H9 (cell line): Measurements from ENCODE around the gene TUBA4A. TPM values are rescaled to one million over a fixed set of nuclear protein-coding genes. Genes with fewer than 3 reads are reported as not detected.

Experiments used
- DNase-seq: peaks from one replicate; pipeline ENCODE4 v3.0.0-alpha.2; 2017
- H2AFZ ChIP-seq: one replicate; pipeline ENCODE4 v1.6.1; 2013; ENCODE audit warnings: mild to moderate bottlenecking, low read length, control low read depth, moderate library complexity
- H2AK5ac ChIP-seq: 2 replicates; pipeline ENCODE4 v1.6.1; 2013; ENCODE audit warnings: low read length, control low read depth, mixed read lengths; ENCODE audit not compliant: insufficient read length
- H2BK120ac ChIP-seq: one replicate; pipeline ENCODE4 v1.6.1; 2013; ENCODE audit warnings: low read depth, mild to moderate bottlenecking, low read length, control low read depth, inconsistent platforms; ENCODE audit not compliant: poor library complexity, severe bottlenecking
- H2BK12ac ChIP-seq: 2 replicates; pipeline ENCODE4 v1.6.1; 2013; ENCODE audit warnings: low read length, control low read depth, mixed read lengths, low read depth; ENCODE audit not compliant: insufficient read length
- H2BK15ac ChIP-seq: 2 replicates; pipeline ENCODE4 v1.6.1; 2013; ENCODE audit warnings: low read depth, low read length, control low read depth
- H2BK20ac ChIP-seq: one replicate; pipeline ENCODE4 v1.6.1; 2013; ENCODE audit warnings: low read depth, mild to moderate bottlenecking, low read length, control low read depth, inconsistent platforms; ENCODE audit not compliant: poor library complexity, severe bottlenecking
- H2BK5ac ChIP-seq: 2 replicates; pipeline ENCODE4 v1.6.1; 2013; ENCODE audit warnings: low read length, control low read depth, mixed read lengths; ENCODE audit not compliant: insufficient read length
- H3K14ac ChIP-seq: 2 replicates; pipeline ENCODE4 v1.6.1; 2013; ENCODE audit warnings: low read length, control low read depth; ENCODE audit not compliant: insufficient read depth
- H3K18ac ChIP-seq: 2 replicates; pipeline ENCODE4 v1.6.1; 2013; ENCODE audit warnings: low read depth, mild to moderate bottlenecking, mixed read lengths, low read length, control low read depth; ENCODE audit not compliant: insufficient read length
- H3K23ac ChIP-seq: 2 replicates; pipeline ENCODE4 v1.6.1; 2013; ENCODE audit warnings: low read length, control low read depth, mixed read lengths, low read depth; ENCODE audit not compliant: insufficient read length
- H3K23me2 ChIP-seq: 2 replicates; pipeline ENCODE4 v1.6.1; 2013; ENCODE audit warnings: low read depth, mild to moderate bottlenecking, mixed read lengths, low read length, control low read depth; ENCODE audit not compliant: insufficient read length, poor library complexity, severe bottlenecking
- H3K27ac ChIP-seq: 2 replicates; pipeline ENCODE4 v1.5.1; 2013; ENCODE audit warnings: low read length, control low read depth, mixed read lengths, low read depth; ENCODE audit not compliant: insufficient read length
- H3K27me3 ChIP-seq: 2 replicates; pipeline ENCODE4 v1.6.1; 2013; ENCODE audit warnings: low read length, control low read depth, inconsistent platforms; ENCODE audit not compliant: insufficient read depth
- H3K4ac ChIP-seq: 2 replicates; pipeline ENCODE4 v1.6.1; 2013; ENCODE audit warnings: low read depth, mild to moderate bottlenecking, control low read depth, inconsistent platforms, low read length, moderate library complexity
- H3K4me1 ChIP-seq: 2 replicates; pipeline ENCODE4 v1.6.1; 2013; ENCODE audit warnings: low read length, control low read depth, inconsistent platforms; ENCODE audit not compliant: insufficient read depth
- H3K4me2 ChIP-seq: 2 replicates; pipeline ENCODE4 v1.6.1; 2013; ENCODE audit warnings: low read length, control low read depth, mixed read lengths; ENCODE audit not compliant: insufficient read length, insufficient read depth
- H3K56ac ChIP-seq: 2 replicates; pipeline ENCODE4 v1.6.1; 2013; ENCODE audit warnings: low read depth, mild to moderate bottlenecking, mixed read lengths, low read length, control low read depth; ENCODE audit not compliant: insufficient read length
- H3K79me1 ChIP-seq: 2 replicates; pipeline ENCODE4 v1.6.1; 2013; ENCODE audit warnings: low read depth, mild to moderate bottlenecking, moderate library complexity, low read length, control low read depth, inconsistent platforms; ENCODE audit not compliant: insufficient read depth, poor library complexity, severe bottlenecking
- H3K79me2 ChIP-seq: 2 replicates; pipeline ENCODE4 v1.6.1; 2013; ENCODE audit warnings: low read length, control low read depth, inconsistent platforms; ENCODE audit not compliant: insufficient read depth
- H3K9ac ChIP-seq: 2 replicates; pipeline ENCODE4 v1.6.1; 2013; ENCODE audit warnings: low read length, control low read depth, mixed read lengths; ENCODE audit not compliant: insufficient read length; ENCODE audit errors: extremely low read depth
- H3K9me3 ChIP-seq: one replicate; pipeline ENCODE4 v1.6.1; 2013; ENCODE audit warnings: low read depth, low read length, inconsistent platforms; ENCODE audit not compliant: control insufficient read depth
- H3T11ph ChIP-seq: one replicate; pipeline ENCODE4 v1.6.1; 2013; ENCODE audit warnings: mild to moderate bottlenecking, low read length, control low read depth, inconsistent platforms
- H4K20me1 ChIP-seq: one replicate; pipeline ENCODE4 v1.6.1; 2013; ENCODE audit not compliant: control insufficient read depth, insufficient read length, insufficient read depth
- H4K5ac ChIP-seq: 2 replicates; pipeline ENCODE4 v1.6.1; 2013; ENCODE audit warnings: low read depth, mild to moderate bottlenecking, mixed read lengths, low read length, control low read depth; ENCODE audit not compliant: insufficient read length
- H4K8ac ChIP-seq: replicated peaks from 2 replicates; pipeline ENCODE4 v1.6.1; 2013; ENCODE audit warnings: low read length, control low read depth, mixed read lengths, low read depth; ENCODE audit not compliant: insufficient read length
- H4K91ac ChIP-seq: 2 replicates; pipeline ENCODE4 v1.6.1; 2013; ENCODE audit warnings: low read depth, mild to moderate bottlenecking, moderate library complexity, mixed read lengths, low read length, control low read depth; ENCODE audit not compliant: insufficient read length
- H3K27ac Mint-ChIP-seq, 3 experiments: 2 replicates in 2 of 3; 3 replicates in 1 of 3; pipeline ENCODE4 v1.8.0; 2020 to 2021; ENCODE audit warnings: mixed read lengths in 3 of 3, mild to moderate bottlenecking in 1 of 3, moderate library complexity in 1 of 3
- H3K27me3 Mint-ChIP-seq: 2 replicates; pipeline ENCODE4 v1.8.0; 2021; ENCODE audit warnings: low read depth, mild to moderate bottlenecking, moderate library complexity, mixed read lengths
- H3K36me3 Mint-ChIP-seq, 3 experiments: 2 replicates in 2 of 3; 3 replicates in 1 of 3; pipeline ENCODE4 v1.8.0; 2020 to 2021; ENCODE audit warnings: low read depth in 3 of 3, mixed read lengths in 3 of 3; ENCODE audit not compliant: insufficient read depth in 1 of 3
- H3K4me1 Mint-ChIP-seq, 2 experiments: 2 replicates each; pipeline ENCODE4 v1.8.0; 2020; ENCODE audit warnings: mixed read lengths in 2 of 2
- H3K4me3 Mint-ChIP-seq, 2 experiments: 2 replicates in 1 of 2; 3 replicates in 1 of 2; pipeline ENCODE4 v1.8.0; 2020 to 2021; ENCODE audit warnings: mild to moderate bottlenecking in 2 of 2, mixed read lengths in 2 of 2, moderate library complexity in 1 of 2
- H3K9me3 Mint-ChIP-seq, 2 experiments: 2 replicates in 1 of 2; 3 replicates in 1 of 2; pipeline ENCODE4 v1.8.0; 2020; ENCODE audit warnings: mild to moderate bottlenecking in 2 of 2, mixed read lengths in 2 of 2, moderate library complexity in 1 of 2
- WGBS: extraction: QIAGEN DNeasy Blood & Tissue Kit; methylation state at CpG from one replicate; pipeline ENCODE4 v1.1.7; 2013; ENCODE audit warnings: missing lambda C conversion rate, low lambda C conversion rate, mixed read lengths; ENCODE audit not compliant: insufficient read length; ENCODE audit errors: extremely low coverage; 5-methylcytosine and 5-hydroxymethylcytosine counted together
- total RNA-seq: library from RNA; stranded (reverse); gene quantifications from 2 replicates; pipeline ENCODE4 v1.2.1, GENCODE V29; 2021
- TF ChIP-seq, protein P1 (sequence below): fragments of 200-600 bp; sonication (generic); conservative IDR thresholded peaks from 3 replicates; pipeline ENCODE4 v1.8.0; 2021; ENCODE audit warnings: antibody characterized with exemption, mild to moderate bottlenecking

Gene TUBA4A
- total RNA-seq, 1 experiment from 2014 or later = 25.5 TPM

DNA sequence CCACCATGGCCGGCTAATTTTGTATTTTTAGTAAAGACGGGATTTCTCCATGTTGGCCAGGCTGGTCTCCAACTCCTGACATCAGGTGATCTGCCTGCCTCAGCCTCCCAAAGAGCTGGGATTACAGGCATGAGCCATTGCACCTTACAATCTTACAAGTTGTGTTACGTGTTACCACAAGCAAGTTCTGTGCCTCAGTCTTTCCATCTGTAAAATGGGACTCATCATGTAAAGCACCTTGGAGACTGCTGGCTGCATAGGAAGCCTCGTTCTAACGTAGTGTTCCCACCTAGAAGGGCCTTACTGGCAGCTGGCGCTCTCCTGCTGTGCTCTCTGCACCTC is 35.4 kb upstream of the TUBA4A start:
- H2BK12ac ChIP-seq = no peak overlapping the region
- H4K20me1 ChIP-seq = no peaks in the 10 kb centered on the region
- no peak overlapping the region for H3K18ac ChIP-seq
- peaks cover 3% of the 10 kb centered on the region for H3K23me2 ChIP-seq
- peaks cover 2% of the 10 kb centered on the region in 2 experiments; a peak in 1 of 5 replicates for H3K9me3 Mint-ChIP-seq
- H3K9me3 ChIP-seq = no peaks in the 10 kb centered on the region
- H2BK120ac ChIP-seq = no peak overlapping the region
- H4K8ac ChIP-seq = no peak overlapping the region
- no peak overlapping the region for H3K14ac ChIP-seq
- H3K79me2 ChIP-seq = no peaks in the 10 kb centered on the region
- H3K27ac ChIP-seq = no peak overlapping the region
- peaks cover 12 to 18% of the 10 kb centered on the region in 2 experiments for H3K4me1 Mint-ChIP-seq
- H3T11ph ChIP-seq = no peak overlapping the region
- no peak overlapping the region for H3K56ac ChIP-seq
- no peak overlapping the region for H3K23ac ChIP-seq
- H3K4me3 Mint-ChIP-seq = no peak overlapping the region
- DNase-seq = no peak
- H3K4me2 ChIP-seq = no peak overlapping the region
- no peak overlapping the region for H2BK5ac ChIP-seq
- no peak overlapping the region for H2AFZ ChIP-seq
- no peak overlapping the region for H4K91ac ChIP-seq
- WGBS = no CpG with 5 or more reads among the region's 6 CpGs
- no peak overlapping the region for H2BK15ac ChIP-seq
- no peaks in the 10 kb centered on the region for H3K27me3 ChIP-seq
- H3K9ac ChIP-seq = no peak overlapping the region
- peaks cover 0 to 4% (median 2%) of the 10 kb centered on the region in 3 experiments; a peak in 2 of 7 replicates for H3K36me3 Mint-ChIP-seq
- H3K27ac Mint-ChIP-seq = no peak overlapping the region
- peaks cover 23% of the 10 kb centered on the region for H3K27me3 Mint-ChIP-seq
- no peak overlapping the region for H4K5ac ChIP-seq
- no peak overlapping the region for H2BK20ac ChIP-seq
- H3K4me1 ChIP-seq = no peaks in the 10 kb centered on the region; the same call in 1 of the 2 replicates
- H3K4ac ChIP-seq = no peak overlapping the region
- no peaks in the 10 kb centered on the region for H3K79me1 ChIP-seq
- TF ChIP-seq, protein P1, sequence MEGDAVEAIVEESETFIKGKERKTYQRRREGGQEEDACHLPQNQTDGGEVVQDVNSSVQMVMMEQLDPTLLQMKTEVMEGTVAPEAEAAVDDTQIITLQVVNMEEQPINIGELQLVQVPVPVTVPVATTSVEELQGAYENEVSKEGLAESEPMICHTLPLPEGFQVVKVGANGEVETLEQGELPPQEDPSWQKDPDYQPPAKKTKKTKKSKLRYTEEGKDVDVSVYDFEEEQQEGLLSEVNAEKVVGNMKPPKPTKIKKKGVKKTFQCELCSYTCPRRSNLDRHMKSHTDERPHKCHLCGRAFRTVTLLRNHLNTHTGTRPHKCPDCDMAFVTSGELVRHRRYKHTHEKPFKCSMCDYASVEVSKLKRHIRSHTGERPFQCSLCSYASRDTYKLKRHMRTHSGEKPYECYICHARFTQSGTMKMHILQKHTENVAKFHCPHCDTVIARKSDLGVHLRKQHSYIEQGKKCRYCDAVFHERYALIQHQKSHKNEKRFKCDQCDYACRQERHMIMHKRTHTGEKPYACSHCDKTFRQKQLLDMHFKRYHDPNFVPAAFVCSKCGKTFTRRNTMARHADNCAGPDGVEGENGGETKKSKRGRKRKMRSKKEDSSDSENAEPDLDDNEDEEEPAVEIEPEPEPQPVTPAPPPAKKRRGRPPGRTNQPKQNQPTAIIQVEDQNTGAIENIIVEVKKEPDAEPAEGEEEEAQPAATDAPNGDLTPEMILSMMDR = no peak
- H2AK5ac ChIP-seq = no peak overlapping the region
